Erythroblast (primary cell): Measurements from ENCODE around the gene ILK.

ENCODE experiments used
- GATA1 ChIP-seq: IDR thresholded peaks from 2 replicates; pipeline ENCODE4 v1.6.1; 2011; ENCODE audit warnings: low read depth, mild to moderate bottlenecking, control low read depth, low read length, moderate library complexity
- POLR2A ChIP-seq: IDR thresholded peaks from 2 replicates; pipeline ENCODE4 v1.6.1; 2011; ENCODE audit warnings: mild to moderate bottlenecking, low read length

GRCh38 chr11:6586434-6587359 is 16.9 kb upstream of the ILK start:
- TF ChIP-seq POLR2A: no peak
- no peak for TF ChIP-seq GATA1
